CD14-positive monocyte (primary cell): ENCODE results near the gene ZFYVE1. TPM values are rescaled to one million over a fixed set of nuclear protein-coding genes. Genes with fewer than 3 reads are reported as not detected.

Experiments
- DNase-seq, 3 donors: peaks; one replicate each; pipeline ENCODE4 v3.0.0-alpha.2; 2011 to 2022
- H2AFZ ChIP-seq: 2 replicates; pipeline ENCODE4 v1.6.0; 2012; ENCODE audit warnings: mild to moderate bottlenecking, low read depth, low read length, inconsistent platforms; ENCODE audit not compliant: insufficient read depth, poor library complexity, severe bottlenecking
- H3K27ac ChIP-seq, 2 donors: 1 replicate in 1 of 2; 2 replicates in 1 of 2; pipeline ENCODE4 v1.5.1; 2012 to 2013; ENCODE audit warnings: low read length in 2 of 2, control low read depth in 1 of 2, inconsistent platforms in 1 of 2, low read depth in 1 of 2, mild to moderate bottlenecking in 1 of 2
- H3K27me3 ChIP-seq, 2 donors: one replicate each; pipeline versions ENCODE4 v1.6.0 to v1.6.1; 2011 to 2013; ENCODE audit warnings: low read length in 2 of 2; ENCODE audit not compliant: control insufficient read depth in 2 of 2, insufficient read depth in 2 of 2
- H3K36me3 ChIP-seq, 2 donors: replicated peaks in 1 of 2; 1 replicate in 1 of 2; 2 replicates in 1 of 2; pipeline versions ENCODE4 v1.5.1 to v1.6.1; 2012 to 2013; ENCODE audit warnings: low read length in 2 of 2, control low read depth in 1 of 2, inconsistent platforms in 1 of 2, mild to moderate bottlenecking in 1 of 2; ENCODE audit not compliant: insufficient read depth in 2 of 2, control insufficient read depth in 1 of 2
- H3K4me1 ChIP-seq, 2 donors: 1 replicate in 1 of 2; 2 replicates in 1 of 2; pipeline versions ENCODE4 v1.5.1 to v1.6.1; 2012 to 2013; ENCODE audit warnings: low read length in 2 of 2, control low read depth in 1 of 2, inconsistent platforms in 1 of 2, mild to moderate bottlenecking in 1 of 2, moderate library complexity in 1 of 2; ENCODE audit not compliant: insufficient read depth in 2 of 2, control insufficient read depth in 1 of 2
- H3K4me2 ChIP-seq: replicated peaks from 2 replicates; pipeline ENCODE3; 2012; ENCODE audit warnings: low read length, moderate library complexity, mild to moderate bottlenecking; ENCODE audit not compliant: poor library complexity, severe bottlenecking; ENCODE audit errors: extremely low read depth
- H3K4me3 ChIP-seq, 3 experiments: fragments of 200-600 bp in 1 of 3; sonication (generic) in 1 of 3; replicated peaks in 1 of 3; 1 replicate in 2 of 3; 2 replicates in 1 of 3; pipeline ENCODE4 v1.5.1; 2011 to 2013; ENCODE audit warnings: low read length in 3 of 3, mild to moderate bottlenecking in 3 of 3, control low read depth in 2 of 3, low read depth in 2 of 3, inconsistent platforms in 1 of 3, moderate library complexity in 1 of 3
- H3K79me2 ChIP-seq: 2 replicates; pipeline ENCODE4 v1.6.0; 2012; ENCODE audit warnings: mild to moderate bottlenecking, control low read depth, inconsistent platforms, low read length, moderate library complexity; ENCODE audit not compliant: insufficient read depth
- H3K9ac ChIP-seq: 2 replicates; pipeline ENCODE4 v1.6.0; 2017; ENCODE audit warnings: low read length, mild to moderate bottlenecking; ENCODE audit not compliant: insufficient read depth, poor library complexity, severe bottlenecking
- H3K9me3 ChIP-seq, 2 donors: replicated peaks in 1 of 2; 1 replicate in 1 of 2; 2 replicates in 1 of 2; pipeline versions ENCODE4 v1.5.1 to v1.6.1; 2012 to 2013; ENCODE audit warnings: low read length in 2 of 2, control low read depth in 1 of 2; ENCODE audit not compliant: control insufficient read depth in 1 of 2, insufficient read depth in 1 of 2
- H4K20me1 ChIP-seq: 2 replicates; pipeline ENCODE4 v1.6.0; 2012; ENCODE audit warnings: mild to moderate bottlenecking, low read length, control low read depth, moderate library complexity; ENCODE audit not compliant: insufficient read depth
- H3K27ac Mint-ChIP-seq, 7 donors: one replicate each; pipeline ENCODE4 v1.8.0; 2020; ENCODE audit warnings: mild to moderate bottlenecking in 7 of 7, mixed read lengths in 7 of 7, moderate library complexity in 6 of 7, inconsistent platforms in 2 of 7
- H3K27me3 Mint-ChIP-seq, 3 donors: one replicate each; pipeline ENCODE4 v1.8.0; 2021 to 2022; ENCODE audit warnings: low read depth in 3 of 3, mild to moderate bottlenecking in 3 of 3, mixed read lengths in 3 of 3, moderate library complexity in 3 of 3, inconsistent platforms in 1 of 3
- H3K36me3 Mint-ChIP-seq, 2 donors: one replicate each; pipeline ENCODE4 v1.8.0; 2020; ENCODE audit warnings: mixed read lengths in 2 of 2, inconsistent platforms in 1 of 2, mild to moderate bottlenecking in 1 of 2
- H3K4me1 Mint-ChIP-seq: one replicate; pipeline ENCODE4 v1.8.0; 2020; ENCODE audit warnings: mild to moderate bottlenecking, mixed read lengths
- H3K4me3 Mint-ChIP-seq, 2 donors: one replicate each; pipeline ENCODE4 v1.8.0; 2020; ENCODE audit warnings: mild to moderate bottlenecking in 2 of 2, mixed read lengths in 2 of 2, moderate library complexity in 1 of 2
- H3K9me3 Mint-ChIP-seq, 7 donors: one replicate each; pipeline ENCODE4 v1.8.0; 2020 to 2022; ENCODE audit warnings: mixed read lengths in 7 of 7, mild to moderate bottlenecking in 6 of 7, moderate library complexity in 6 of 7, inconsistent platforms in 2 of 7
- WGBS: methylation state at CpG from one replicate; pipeline ENCODE4 v1.1.5; 2013; ENCODE audit warnings: missing lambda C conversion rate; ENCODE audit not compliant: insufficient coverage; 5-methylcytosine and 5-hydroxymethylcytosine counted together
- intact Hi-C, 2 donors: fragments of 100-400 bp; cut with micrococcal nuclease; formaldehyde crosslinking; loops; one replicate each; pipeline versions ENCODE4 v1.15.0 to v1.15.1; 2023
- polyA plus RNA-seq, 3 donors: library from polyadenylated mRNA; depleted of rRNA in 1 of 3; unstranded in 2 of 3; stranded (reverse) in 1 of 3; fragments of 300-500 nt in 2 of 3; fragments of >200 nt in 1 of 3; fragmentation: Illumina TruSeq in 2 of 3; gene quantifications; 1 replicate in 2 of 3; 2 replicates in 1 of 3; pipeline ENCODE4 v1.2.3, GENCODE V29; 2012 to 2021
- TF ChIP-seq, protein P1 (sequence below): fragments of 200-600 bp; IDR thresholded peaks from one replicate; pipeline ENCODE4 v1.8.0; 2022; ENCODE audit warnings: antibody characterized with exemption, mild to moderate bottlenecking

ZFYVE1 gene
- polyA plus RNA-seq, 3 donors: 4.9 to 18.6 (median 5.3) TPM

DNA sequence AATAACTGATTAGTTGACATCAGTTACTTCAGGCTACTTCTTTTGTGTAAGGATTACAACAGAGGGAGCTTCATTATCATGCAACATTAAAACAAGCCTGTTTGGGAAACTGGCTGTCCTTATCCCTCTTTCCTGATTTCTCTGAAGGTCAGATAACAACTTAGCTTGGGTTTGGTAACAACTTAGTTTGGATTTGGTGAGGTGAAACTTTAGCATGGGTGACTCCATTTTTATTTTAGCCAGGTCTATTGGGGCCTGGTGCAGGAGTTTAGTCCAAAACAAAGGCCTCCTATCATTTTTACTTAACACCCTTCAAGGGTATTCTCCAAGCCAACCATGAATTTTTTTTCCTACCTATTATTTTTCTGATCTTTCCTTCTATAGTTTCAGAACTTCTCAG, 1.1 kb upstream of the ZFYVE1 start:
- no peak overlapping the region for H3K27ac Mint-ChIP-seq
- intact Hi-C loops: loop anchor here in 1 of 2 donors (2.0 kb wide), 1 partner anchor 31 kb away; the partner anchor contains the start of gene RBM25
- Histone ChIP-seq H3K79me2 (peaks cover 29% of the 10 kb centered on the region), H3K9ac (no peak overlapping the region), H3K36me3 (peaks cover 11 to 14% of the 10 kb centered on the region in 2 donors), H3K4me1 (peaks cover 21 to 23% of the 10 kb centered on the region in 2 donors), H2AFZ (peak overlapping the region; percentile 87), H3K9me3 (no peaks in the 10 kb centered on the region), H3K4me3 (no peak overlapping the region), H3K27me3 (no peaks in the 10 kb centered on the region), H3K4me2 (no peak overlapping the region), H3K27ac (no peak overlapping the region), H4K20me1 (peaks cover 20% of the 10 kb centered on the region)
- H3K4me3 Mint-ChIP-seq: no peak overlapping the region
- peaks cover 0 to 1% (median 1%) of the 10 kb centered on the region in 3 donors for H3K27me3 Mint-ChIP-seq
- H3K9me3 Mint-ChIP-seq: no peaks in the 10 kb centered on the region
- peaks cover 14% of the 10 kb centered on the region in 2 donors for H3K36me3 Mint-ChIP-seq
- TF ChIP-seq, protein P1, sequence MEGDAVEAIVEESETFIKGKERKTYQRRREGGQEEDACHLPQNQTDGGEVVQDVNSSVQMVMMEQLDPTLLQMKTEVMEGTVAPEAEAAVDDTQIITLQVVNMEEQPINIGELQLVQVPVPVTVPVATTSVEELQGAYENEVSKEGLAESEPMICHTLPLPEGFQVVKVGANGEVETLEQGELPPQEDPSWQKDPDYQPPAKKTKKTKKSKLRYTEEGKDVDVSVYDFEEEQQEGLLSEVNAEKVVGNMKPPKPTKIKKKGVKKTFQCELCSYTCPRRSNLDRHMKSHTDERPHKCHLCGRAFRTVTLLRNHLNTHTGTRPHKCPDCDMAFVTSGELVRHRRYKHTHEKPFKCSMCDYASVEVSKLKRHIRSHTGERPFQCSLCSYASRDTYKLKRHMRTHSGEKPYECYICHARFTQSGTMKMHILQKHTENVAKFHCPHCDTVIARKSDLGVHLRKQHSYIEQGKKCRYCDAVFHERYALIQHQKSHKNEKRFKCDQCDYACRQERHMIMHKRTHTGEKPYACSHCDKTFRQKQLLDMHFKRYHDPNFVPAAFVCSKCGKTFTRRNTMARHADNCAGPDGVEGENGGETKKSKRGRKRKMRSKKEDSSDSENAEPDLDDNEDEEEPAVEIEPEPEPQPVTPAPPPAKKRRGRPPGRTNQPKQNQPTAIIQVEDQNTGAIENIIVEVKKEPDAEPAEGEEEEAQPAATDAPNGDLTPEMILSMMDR: no peak
- H3K4me1 Mint-ChIP-seq: peaks cover 34% of the 10 kb centered on the region
- DNase-seq: no peak

- WGBS: no CpG with 5 or more reads among the region's 3 CpGs
These were observed 640 bp upstream of the ZFYVE1 start for GRCh38 chr14:73027546-73027945.

More at GRCh38 chr14:73027546-73027945, 640 bp upstream of the ZFYVE1 start:
- Histone ChIP-seq H3K27ac (no peak overlapping the region), H3K4me3 (peak overlapping the region; percentile 55 to 89 (median 88)), H3K4me1 (peaks cover 21 to 23% of the 10 kb centered on the region in 2 donors), H3K36me3 (peaks cover 11 to 18% of the 10 kb centered on the region in 2 donors), H4K20me1 (peaks cover 23% of the 10 kb centered on the region), H3K4me2 (peak overlapping the region; percentile 79), H3K9ac (no peak overlapping the region), H3K27me3 (no peaks in the 10 kb centered on the region), H2AFZ (peak overlapping the region; percentile 87), H3K9me3 (no peaks in the 10 kb centered on the region), H3K79me2 (peaks cover 32% of the 10 kb centered on the region)
- Mint-ChIP-seq H3K4me1 (peaks cover 37% of the 10 kb centered on the region), H3K4me3 (peak overlapping the region; percentile 94 to 97), H3K27me3 (peaks cover 0 to 1% (median 1%) of the 10 kb centered on the region in 3 donors), H3K9me3 (no peaks in the 10 kb centered on the region), H3K27ac (peak overlapping the region in 6 of 7 donors; percentile 49 to 96 (median 86)), H3K36me3 (peaks cover 17 to 18% of the 10 kb centered on the region in 2 donors)
- TF ChIP-seq, protein P1: no peak
- DNase-seq: no peak
- intact Hi-C loops: loop anchor here in 1 of 2 donors (2.0 kb wide), 1 partner anchor 31 kb away; the partner anchor contains the start of gene RBM25
